K562 (cell line): Measurements from ENCODE around the gene SRRM5. TPM values are rescaled to one million over a fixed set of nuclear protein-coding genes. Genes with fewer than 3 reads are reported as not detected.

Experiments
- ATF7 ChIP-seq: fragments of 450-650 bp; IDR thresholded peaks from 2 replicates; pipeline ENCODE4 v1.7.1; 2014; ENCODE audit warnings: mild to moderate bottlenecking, moderate library complexity
- CBFA2T2 ChIP-seq: fragments of 450-650 bp; conservative IDR thresholded peaks from 2 replicates; pipeline ENCODE4 v1.6.1; 2017; ENCODE audit warnings: mild to moderate bottlenecking
- FOXK2 ChIP-seq, 2 experiments: fragments of 450-650 bp; IDR thresholded peaks in 1 of 2; conservative IDR thresholded peaks in 1 of 2; 2 replicates each; pipeline ENCODE4 v1.6.1; 2016; ENCODE audit warnings: low read depth in 2 of 2, mild to moderate bottlenecking in 1 of 2
- HNRNPUL1 ChIP-seq: fragments of 200-400 bp; formaldehyde crosslinking; IDR thresholded peaks from 2 replicates; pipeline ENCODE4 v1.6.1; 2017; ENCODE audit warnings: low read length
- HOXB6 ChIP-seq: fragments of 250-450 bp; sonication (Bioruptor Pico); IDR thresholded peaks from 2 replicates; pipeline ENCODE4 v1.5.1; 2022; ENCODE audit warnings: mild to moderate bottlenecking, borderline replicate concordance
- NFE2 ChIP-seq: IDR thresholded peaks from 2 replicates; pipeline ENCODE4 v1.6.1; 2014; ENCODE audit warnings: antibody characterized with exemption, low read depth
- NONO ChIP-seq, 2 experiments: fragments of 200-400 bp in 1 of 2; fragments of 450-650 bp in 1 of 2; formaldehyde crosslinking in 1 of 2; IDR thresholded peaks; 2 replicates each; pipeline ENCODE4 v1.6.1; 2017; ENCODE audit warnings: low read depth in 2 of 2, mild to moderate bottlenecking in 2 of 2, moderate library complexity in 2 of 2, low read length in 1 of 2
- NR4A1 ChIP-seq, 2 experiments: fragments of 250-450 bp in 1 of 2; fragments of 450-650 bp in 1 of 2; sonication (Bioruptor Pico) in 1 of 2; IDR thresholded peaks; 2 replicates each; pipeline versions ENCODE4 v1.4.0 to v1.6.1; 2016 to 2020; ENCODE audit warnings: mild to moderate bottlenecking in 2 of 2, missing compliant biosample characterization in 1 of 2, missing genetic modification characterization in 1 of 2, moderate library complexity in 1 of 2
- NUFIP1 ChIP-seq: fragments of 450-650 bp; IDR thresholded peaks from 2 replicates; pipeline ENCODE4 v1.6.1; 2018; ENCODE audit not compliant: partially characterized antibody
- RFX1 ChIP-seq: fragments of 450-650 bp; IDR thresholded peaks from 2 replicates; pipeline ENCODE4 v1.6.1; 2016; ENCODE audit warnings: mild to moderate bottlenecking, moderate library complexity
- SMARCB1 ChIP-seq: IDR thresholded peaks from 2 replicates; pipeline ENCODE4 v1.6.1; 2011; ENCODE audit warnings: improper control_type of control experiment, low read depth; ENCODE audit not compliant: insufficient read length
- SMC3 ChIP-seq: conservative IDR thresholded peaks from 2 replicates; pipeline ENCODE4 v1.6.1; 2011; ENCODE audit warnings: low read depth, low read length, improper control_type of control experiment; ENCODE audit not compliant: insufficient read depth
- ZBTB7A ChIP-seq: IDR thresholded peaks from 2 replicates; pipeline ENCODE4 v1.6.1; 2011; ENCODE audit warnings: low read depth, mild to moderate bottlenecking, low read length, moderate library complexity, borderline replicate concordance; ENCODE audit not compliant: control insufficient read depth
- ZNF143 ChIP-seq: sonication (generic); formaldehyde crosslinking; IDR thresholded peaks from 2 replicates; pipeline ENCODE4 v1.9.0; 2022; ENCODE audit warnings: mild to moderate bottlenecking, missing genetic modification reagents
- ZNF586 ChIP-seq: fragments of 450-650 bp; formaldehyde crosslinking; conservative IDR thresholded peaks from 2 replicates; pipeline ENCODE4 v1.4.0; 2020; ENCODE audit warnings: mild to moderate bottlenecking, moderate library complexity
- polyA plus RNA-seq, 8 experiments: library from polyadenylated mRNA; depleted of rRNA in 4 of 8; stranded (reverse) in 5 of 8; unstranded in 3 of 8; fragments of >200 nt; fragmentation: Nextera tagmentation in 2 of 8; fragmentation: Illumina TruSeq in 1 of 8; extraction: Ambion mirVana in 2 of 8; extraction: Trizol in 1 of 8; gene quantifications; 2 replicates each; pipeline versions ENCODE4 v1.2.1 to v1.2.3, GENCODE V29; 2011 to 2014; ENCODE audit warnings: inconsistent platforms in 1 of 8, missing spikeins in 1 of 8
- total RNA-seq, 7 experiments: library from RNA; depleted of rRNA in 6 of 7; stranded (reverse); fragments of >200 nt in 6 of 7; fragmentation: Illumina TruSeq in 2 of 7; extraction: Trizol in 2 of 7; gene quantifications; 2 replicates each; pipeline versions ENCODE4 v1.2.1 to v1.2.3, GENCODE V29; 2011 to 2021; ENCODE audit warnings: low replicate concordance in 1 of 7
- TF ChIP-seq, protein P1 (sequence below): sonication (generic); formaldehyde crosslinking; IDR thresholded peaks from 2 replicates; pipeline ENCODE4 v1.8.0; 2022; ENCODE audit warnings: mild to moderate bottlenecking, missing genetic modification reagents
- TF ChIP-seq, protein P2 (sequence below): fragments of 450-650 bp; IDR thresholded peaks from 2 replicates; pipeline ENCODE4 v1.6.1; 2018; ENCODE audit warnings: mild to moderate bottlenecking, low read depth; ENCODE audit not compliant: partially characterized antibody
- TF ChIP-seq, protein P3 (sequence below): fragments of 450-650 bp; IDR thresholded peaks from 2 replicates; pipeline ENCODE4 v1.6.1; 2018; ENCODE audit not compliant: partially characterized antibody
- TF ChIP-seq, protein P4 (sequence below): sonication (generic); formaldehyde crosslinking; IDR thresholded peaks from 2 replicates; pipeline ENCODE4 v1.8.0; 2022; ENCODE audit warnings: missing genetic modification reagents, mild to moderate bottlenecking, moderate library complexity, borderline replicate concordance

Gene SRRM5
- total and polyA plus RNA-seq, 9 of the 15 experiments (the other 6 are each of a cell fraction or from before 2014, with no cell fraction given), result 0.09 to 0.45 (median 0.18) TPM; not detected in 2

DNA sequence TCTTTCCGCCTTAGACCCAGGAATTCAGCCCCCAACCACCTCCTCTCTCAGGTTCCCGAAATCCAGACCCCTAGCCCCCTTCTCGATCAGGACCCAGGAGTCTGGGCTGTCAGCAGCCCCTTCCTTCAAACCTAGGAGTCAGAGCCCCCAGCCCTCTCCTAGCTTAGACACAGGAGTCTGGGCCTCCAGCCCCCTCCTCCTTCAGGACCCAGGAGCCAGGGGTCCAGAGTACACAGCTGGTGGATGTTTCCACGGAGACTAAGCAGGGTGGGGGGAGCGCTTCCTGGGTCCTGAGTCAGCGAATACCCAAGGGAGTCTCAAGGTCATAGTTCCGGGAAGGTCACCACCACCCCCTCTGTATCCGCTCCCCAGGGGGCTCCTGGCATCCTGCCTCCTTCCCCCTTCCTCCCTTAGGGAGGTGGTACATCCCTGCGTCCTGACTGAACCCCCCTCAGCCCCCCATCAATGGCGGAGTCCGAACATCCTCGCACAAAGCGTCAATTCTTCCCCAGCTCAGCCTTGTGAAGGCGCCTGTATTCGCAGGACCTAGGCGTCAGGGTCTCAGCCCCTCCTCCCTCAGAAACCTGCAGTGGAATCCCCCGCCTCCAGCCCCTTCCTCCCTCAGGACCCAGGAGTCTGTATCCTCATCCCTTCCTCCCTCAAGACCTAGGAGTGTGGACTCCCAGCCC is 23.1 kb downstream of the SRRM5 start (continued):
- TF ChIP-seq, protein P1, sequence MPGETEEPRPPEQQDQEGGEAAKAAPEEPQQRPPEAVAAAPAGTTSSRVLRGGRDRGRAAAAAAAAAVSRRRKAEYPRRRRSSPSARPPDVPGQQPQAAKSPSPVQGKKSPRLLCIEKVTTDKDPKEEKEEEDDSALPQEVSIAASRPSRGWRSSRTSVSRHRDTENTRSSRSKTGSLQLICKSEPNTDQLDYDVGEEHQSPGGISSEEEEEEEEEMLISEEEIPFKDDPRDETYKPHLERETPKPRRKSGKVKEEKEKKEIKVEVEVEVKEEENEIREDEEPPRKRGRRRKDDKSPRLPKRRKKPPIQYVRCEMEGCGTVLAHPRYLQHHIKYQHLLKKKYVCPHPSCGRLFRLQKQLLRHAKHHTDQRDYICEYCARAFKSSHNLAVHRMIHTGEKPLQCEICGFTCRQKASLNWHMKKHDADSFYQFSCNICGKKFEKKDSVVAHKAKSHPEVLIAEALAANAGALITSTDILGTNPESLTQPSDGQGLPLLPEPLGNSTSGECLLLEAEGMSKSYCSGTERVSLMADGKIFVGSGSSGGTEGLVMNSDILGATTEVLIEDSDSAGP (CRISPR knock-in tag), result no peak
- TF ChIP-seq HOXB6 (no peak), ZNF586 (CRISPR knock-in tag) (no peak), CBFA2T2 (no peak), ZBTB7A (peak; percentile 58; the same call in 1 of the 2 replicates), NR4A1 (CRISPR knock-in tag; IDR thresholded peaks at IDR 0.05) (no peak), NR4A1 (tag; IDR thresholded peaks at IDR 0.05) (no peak), SMC3 (no peak), NUFIP1 (no peak), FOXK2 (conservative IDR thresholded peaks at IDR 0.05 in 1 of 2, IDR thresholded peaks at IDR 0.05 in 1 of 2; ENCODE audit: low read depth in 2 of 2) (peak in 1 of 2 experiments; percentile 96; a peak in 2 of 4 replicates), NONO (IDR thresholded peaks at IDR 0.05; ENCODE audit: low read depth in 2 of 2, low read length in 1 of 2) (peak in 1 of 2 experiments; percentile 96; a peak in 2 of 4 replicates), NFE2 (0 out of 2 replicates have a peak, but pooled peaks have one; percentile 32), HNRNPUL1 (no peak), SMARCB1 (no peak), ATF7 (peak; percentile 96), ZNF143 (CRISPR knock-in tag) (no peak), RFX1 (no peak; the same call in 1 of the 2 replicates)
- TF ChIP-seq, protein P2, sequence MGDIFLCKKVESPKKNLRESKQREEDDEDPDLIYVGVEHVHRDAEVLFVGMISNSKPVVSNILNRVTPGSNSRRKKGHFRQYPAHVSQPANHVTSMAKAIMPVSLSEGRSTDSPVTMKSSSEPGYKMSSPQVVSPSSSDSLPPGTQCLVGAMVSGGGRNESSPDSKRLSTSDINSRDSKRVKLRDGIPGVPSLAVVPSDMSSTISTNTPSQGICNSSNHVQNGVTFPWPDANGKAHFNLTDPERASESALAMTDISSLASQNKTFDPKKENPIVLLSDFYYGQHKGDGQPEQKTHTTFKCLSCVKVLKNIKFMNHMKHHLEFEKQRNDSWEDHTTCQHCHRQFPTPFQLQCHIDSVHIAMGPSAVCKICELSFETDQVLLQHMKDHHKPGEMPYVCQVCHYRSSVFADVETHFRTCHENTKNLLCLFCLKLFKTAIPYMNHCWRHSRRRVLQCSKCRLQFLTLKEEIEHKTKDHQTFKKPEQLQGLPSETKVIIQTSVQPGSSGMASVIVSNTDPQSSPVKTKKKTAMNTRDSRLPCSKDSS, result no peak
- TF ChIP-seq, protein P3, sequence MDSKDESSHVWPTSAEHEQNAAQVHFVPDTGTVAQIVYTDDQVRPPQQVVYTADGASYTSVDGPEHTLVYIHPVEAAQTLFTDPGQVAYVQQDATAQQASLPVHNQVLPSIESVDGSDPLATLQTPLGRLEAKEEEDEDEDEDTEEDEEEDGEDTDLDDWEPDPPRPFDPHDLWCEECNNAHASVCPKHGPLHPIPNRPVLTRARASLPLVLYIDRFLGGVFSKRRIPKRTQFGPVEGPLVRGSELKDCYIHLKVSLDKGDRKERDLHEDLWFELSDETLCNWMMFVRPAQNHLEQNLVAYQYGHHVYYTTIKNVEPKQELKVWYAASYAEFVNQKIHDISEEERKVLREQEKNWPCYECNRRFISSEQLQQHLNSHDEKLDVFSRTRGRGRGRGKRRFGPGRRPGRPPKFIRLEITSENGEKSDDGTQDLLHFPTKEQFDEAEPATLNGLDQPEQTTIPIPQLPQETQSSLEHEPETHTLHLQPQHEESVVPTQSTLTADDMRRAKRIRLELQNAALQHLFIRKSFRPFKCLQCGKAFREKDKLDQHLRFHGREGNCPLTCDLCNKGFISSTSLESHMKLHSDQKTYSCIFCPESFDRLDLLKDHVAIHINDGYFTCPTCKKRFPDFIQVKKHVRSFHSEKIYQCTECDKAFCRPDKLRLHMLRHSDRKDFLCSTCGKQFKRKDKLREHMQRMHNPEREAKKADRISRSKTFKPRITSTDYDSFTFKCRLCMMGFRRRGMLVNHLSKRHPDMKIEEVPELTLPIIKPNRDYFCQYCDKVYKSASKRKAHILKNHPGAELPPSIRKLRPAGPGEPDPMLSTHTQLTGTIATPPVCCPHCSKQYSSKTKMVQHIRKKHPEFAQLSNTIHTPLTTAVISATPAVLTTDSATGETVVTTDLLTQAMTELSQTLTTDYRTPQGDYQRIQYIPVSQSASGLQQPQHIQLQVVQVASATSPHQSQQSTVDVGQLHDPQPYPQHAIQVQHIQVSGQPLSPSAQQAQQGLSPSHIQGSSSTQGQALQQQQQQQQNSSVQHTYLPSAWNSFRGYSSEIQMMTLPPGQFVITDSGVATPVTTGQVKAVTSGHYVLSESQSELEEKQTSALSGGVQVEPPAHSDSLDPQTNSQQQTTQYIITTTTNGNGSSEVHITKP, result peak; percentile 99
- TF ChIP-seq, protein P4, sequence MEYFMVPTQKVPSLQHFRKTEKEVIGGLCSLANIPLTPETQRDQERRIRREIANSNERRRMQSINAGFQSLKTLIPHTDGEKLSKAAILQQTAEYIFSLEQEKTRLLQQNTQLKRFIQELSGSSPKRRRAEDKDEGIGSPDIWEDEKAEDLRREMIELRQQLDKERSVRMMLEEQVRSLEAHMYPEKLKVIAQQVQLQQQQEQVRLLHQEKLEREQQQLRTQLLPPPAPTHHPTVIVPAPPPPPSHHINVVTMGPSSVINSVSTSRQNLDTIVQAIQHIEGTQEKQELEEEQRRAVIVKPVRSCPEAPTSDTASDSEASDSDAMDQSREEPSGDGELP (CRISPR knock-in tag), result peak; percentile 68; the same call in 1 of the 2 replicates
